HEK293 (cell line): ENCODE data around the gene YARS1.

Experiments used
- EGR2 ChIP-seq: fragments of 450-650 bp; formaldehyde crosslinking; IDR thresholded peaks from 2 replicates; pipeline ENCODE4 v1.5.1; 2016; ENCODE audit warnings: low read depth, missing biosample characterization, missing genetic modification characterization
- KLF10 ChIP-seq: fragments of 450-650 bp; IDR thresholded peaks from 2 replicates; pipeline ENCODE4 v1.5.1; 2018; ENCODE audit warnings: missing biosample characterization, mild to moderate bottlenecking, missing genetic modification characterization
- ZNF133 ChIP-seq: fragments of 450-650 bp; formaldehyde crosslinking; IDR thresholded peaks from 2 replicates; pipeline ENCODE4 v1.5.1; 2016; ENCODE audit warnings: missing biosample characterization, missing genetic modification characterization
- ZNF155 ChIP-seq: fragments of 450-650 bp; formaldehyde crosslinking; IDR thresholded peaks from 2 replicates; pipeline ENCODE4 v1.5.1; 2016; ENCODE audit warnings: missing biosample characterization, missing genetic modification characterization
- ZNF157 ChIP-seq: fragments of 450-650 bp; formaldehyde crosslinking; IDR thresholded peaks from 2 replicates; pipeline ENCODE4 v1.5.1; 2016; ENCODE audit warnings: missing biosample characterization, missing genetic modification characterization
- ZNF24 ChIP-seq: fragments of 450-650 bp; formaldehyde crosslinking; IDR thresholded peaks from 2 replicates; pipeline ENCODE4 v1.5.1; 2016; ENCODE audit warnings: missing biosample characterization, missing genetic modification characterization
- ZNF311 ChIP-seq: fragments of 450-650 bp; formaldehyde crosslinking; IDR thresholded peaks from 2 replicates; pipeline ENCODE4 v1.5.1; 2017; ENCODE audit warnings: missing biosample characterization, missing genetic modification characterization, borderline replicate concordance
- ZNF48 ChIP-seq: fragments of 450-650 bp; formaldehyde crosslinking; IDR thresholded peaks from 2 replicates; pipeline ENCODE4 v1.5.1; 2016; ENCODE audit warnings: missing biosample characterization, missing genetic modification characterization
- TF ChIP-seq, protein P1 (sequence below): fragments of 450-650 bp; formaldehyde crosslinking; IDR thresholded peaks from 2 replicates; pipeline ENCODE4 v1.5.1; 2016; ENCODE audit warnings: missing biosample characterization, missing genetic modification characterization
- TF ChIP-seq, protein P2 (sequence below): fragments of 450-650 bp; formaldehyde crosslinking; IDR thresholded peaks from 2 replicates; pipeline ENCODE4 v1.5.1; 2017; ENCODE audit warnings: missing biosample characterization, missing genetic modification characterization

DNA sequence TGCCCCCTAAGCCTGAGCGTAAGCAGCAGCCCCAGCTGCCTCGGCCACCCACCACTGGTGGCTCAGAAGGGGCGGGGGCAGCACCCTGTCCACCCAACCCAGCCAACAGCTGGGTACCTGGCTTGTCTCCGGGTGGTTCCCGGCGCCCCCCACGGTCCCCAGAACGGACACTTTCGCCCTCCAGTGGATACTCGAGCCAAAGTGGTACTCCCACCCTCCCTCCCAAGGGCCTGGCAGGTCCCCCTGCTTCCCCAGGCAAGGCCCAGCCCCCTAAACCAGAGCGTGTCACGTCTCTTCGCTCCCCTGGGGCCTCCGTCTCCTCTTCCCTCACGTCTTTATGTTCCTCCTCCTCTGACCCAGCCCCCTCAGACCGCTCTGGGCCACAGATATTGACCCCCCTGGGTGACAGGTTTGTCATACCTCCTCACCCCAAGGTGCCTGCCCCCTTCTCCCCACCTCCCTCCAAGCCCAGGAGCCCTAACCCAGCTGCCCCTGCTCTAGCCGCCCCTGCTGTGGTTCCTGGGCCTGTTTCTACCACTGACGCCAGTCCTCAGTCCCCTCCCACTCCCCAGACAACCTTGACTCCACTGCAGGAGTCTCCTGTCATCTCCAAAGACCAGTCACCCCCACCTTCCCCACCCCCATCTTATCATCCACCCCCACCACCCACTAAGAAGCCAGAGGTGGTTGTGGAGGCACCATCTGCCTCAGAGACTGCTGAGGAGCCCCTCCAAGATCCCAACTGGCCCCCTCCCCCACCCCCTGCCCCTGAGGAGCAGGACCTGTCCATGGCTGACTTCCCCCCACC, 46.2 kb downstream of the YARS1 start:
- TF ChIP-seq ZNF311 (tag by site-specific recombination) (no peak), ZNF24 (tag by site-specific recombination) (no peak), ZNF155 (tag by site-specific recombination) (no peak), ZNF157 (no peak), ZNF48 (tag by site-specific recombination) (no peak), KLF10 (tag by site-specific recombination) (no peak), EGR2 (tag by site-specific recombination) (no peak), ZNF133 (tag by site-specific recombination) (no peak)
- TF ChIP-seq, protein P1, sequence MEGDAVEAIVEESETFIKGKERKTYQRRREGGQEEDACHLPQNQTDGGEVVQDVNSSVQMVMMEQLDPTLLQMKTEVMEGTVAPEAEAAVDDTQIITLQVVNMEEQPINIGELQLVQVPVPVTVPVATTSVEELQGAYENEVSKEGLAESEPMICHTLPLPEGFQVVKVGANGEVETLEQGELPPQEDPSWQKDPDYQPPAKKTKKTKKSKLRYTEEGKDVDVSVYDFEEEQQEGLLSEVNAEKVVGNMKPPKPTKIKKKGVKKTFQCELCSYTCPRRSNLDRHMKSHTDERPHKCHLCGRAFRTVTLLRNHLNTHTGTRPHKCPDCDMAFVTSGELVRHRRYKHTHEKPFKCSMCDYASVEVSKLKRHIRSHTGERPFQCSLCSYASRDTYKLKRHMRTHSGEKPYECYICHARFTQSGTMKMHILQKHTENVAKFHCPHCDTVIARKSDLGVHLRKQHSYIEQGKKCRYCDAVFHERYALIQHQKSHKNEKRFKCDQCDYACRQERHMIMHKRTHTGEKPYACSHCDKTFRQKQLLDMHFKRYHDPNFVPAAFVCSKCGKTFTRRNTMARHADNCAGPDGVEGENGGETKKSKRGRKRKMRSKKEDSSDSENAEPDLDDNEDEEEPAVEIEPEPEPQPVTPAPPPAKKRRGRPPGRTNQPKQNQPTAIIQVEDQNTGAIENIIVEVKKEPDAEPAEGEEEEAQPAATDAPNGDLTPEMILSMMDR (tag by site-specific recombination) = no peak
- TF ChIP-seq, protein P2, sequence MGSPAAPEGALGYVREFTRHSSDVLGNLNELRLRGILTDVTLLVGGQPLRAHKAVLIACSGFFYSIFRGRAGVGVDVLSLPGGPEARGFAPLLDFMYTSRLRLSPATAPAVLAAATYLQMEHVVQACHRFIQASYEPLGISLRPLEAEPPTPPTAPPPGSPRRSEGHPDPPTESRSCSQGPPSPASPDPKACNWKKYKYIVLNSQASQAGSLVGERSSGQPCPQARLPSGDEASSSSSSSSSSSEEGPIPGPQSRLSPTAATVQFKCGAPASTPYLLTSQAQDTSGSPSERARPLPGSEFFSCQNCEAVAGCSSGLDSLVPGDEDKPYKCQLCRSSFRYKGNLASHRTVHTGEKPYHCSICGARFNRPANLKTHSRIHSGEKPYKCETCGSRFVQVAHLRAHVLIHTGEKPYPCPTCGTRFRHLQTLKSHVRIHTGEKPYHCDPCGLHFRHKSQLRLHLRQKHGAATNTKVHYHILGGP = no peak
